Limb (tissue), 2 donors: ENCODE results near the gene SWI5.
"Not testable (repeated sequence)": the region's sequence is repeated elsewhere in the genome, so short reads cannot be mapped to it uniquely, and the experiment has no call there.

ENCODE experiments used
- DNase-seq, 2 donors: peaks; one replicate each; pipeline ENCODE4 v3.0.0-alpha.2; 2016; ENCODE audit errors: extremely low spot score in 2 of 2

Gene SWI5

DNA sequence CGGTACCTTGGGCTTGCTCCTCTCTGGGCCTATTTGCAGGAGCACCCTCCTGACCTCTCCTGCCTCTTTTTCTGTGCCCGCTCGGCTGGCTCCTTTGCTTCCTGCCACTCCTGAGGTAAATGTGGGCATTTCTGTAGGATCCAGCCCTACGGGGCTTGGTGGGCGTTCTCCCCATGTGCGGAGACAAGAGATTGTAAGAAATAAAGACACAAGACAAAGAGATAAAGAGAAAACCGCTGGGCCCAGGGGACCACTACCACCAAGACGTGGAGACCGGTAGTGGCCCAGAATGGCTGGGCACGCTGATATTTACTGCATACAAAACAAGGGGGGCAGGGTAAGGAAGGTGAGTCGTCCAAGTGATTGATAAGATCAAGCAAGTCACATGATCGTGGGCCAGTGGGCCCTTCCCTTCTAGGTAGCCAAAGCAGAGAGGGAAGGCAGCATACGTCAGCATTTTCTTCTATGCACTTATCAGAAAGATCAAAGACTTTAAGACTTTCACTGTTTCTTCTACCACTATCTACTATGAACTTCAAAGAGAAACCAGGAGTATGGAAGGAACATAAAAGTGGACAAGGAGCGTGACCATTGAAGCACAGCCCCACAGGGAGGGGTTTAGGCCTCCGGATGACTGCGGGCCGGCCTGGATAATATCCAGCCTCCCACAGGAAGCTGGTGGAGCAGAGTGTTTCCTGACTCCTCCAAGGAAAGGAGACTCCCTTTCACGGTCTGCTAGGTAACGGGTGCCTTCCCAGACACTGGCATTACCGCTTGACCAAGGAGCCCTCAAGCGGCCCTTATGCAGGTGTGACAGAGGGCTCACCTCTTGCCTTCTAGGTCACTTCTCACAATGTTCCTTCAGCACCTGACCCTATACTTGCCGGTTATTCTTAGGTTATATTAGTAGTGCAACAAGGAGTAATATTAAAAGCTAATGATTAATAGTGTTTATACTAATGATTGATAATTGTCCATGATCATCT lies 3.3 kb downstream of the SWI5 start:
- not testable (repeated sequence) for DNase-seq

DNA sequence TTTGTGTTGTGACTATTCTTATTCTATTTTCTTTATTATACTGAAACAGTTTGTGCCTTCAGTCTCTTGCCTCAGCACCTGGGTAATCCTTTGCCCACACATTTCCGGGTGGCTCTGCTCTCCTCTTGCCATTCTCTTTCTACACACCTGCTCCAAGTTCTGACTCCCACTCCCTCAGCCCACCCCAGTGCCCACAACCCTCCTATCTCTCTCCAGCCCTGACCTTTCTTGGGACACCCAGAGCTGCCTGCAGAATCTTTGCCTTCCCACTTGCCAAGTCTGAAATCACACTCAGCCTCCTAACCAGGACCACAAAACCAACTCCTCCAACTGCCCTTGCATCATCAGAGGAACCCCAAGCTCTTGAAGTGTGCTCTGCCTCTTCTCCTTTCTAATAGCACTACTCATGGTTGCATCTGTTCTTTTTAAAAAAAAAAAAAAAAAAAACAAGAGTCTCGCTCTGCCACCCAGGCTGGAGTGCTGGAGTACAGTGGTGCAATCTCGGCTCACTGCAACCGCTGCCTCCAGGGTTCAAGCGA lies 4.1 kb downstream of the SWI5 start:
- DNase-seq: no peak

DNA sequence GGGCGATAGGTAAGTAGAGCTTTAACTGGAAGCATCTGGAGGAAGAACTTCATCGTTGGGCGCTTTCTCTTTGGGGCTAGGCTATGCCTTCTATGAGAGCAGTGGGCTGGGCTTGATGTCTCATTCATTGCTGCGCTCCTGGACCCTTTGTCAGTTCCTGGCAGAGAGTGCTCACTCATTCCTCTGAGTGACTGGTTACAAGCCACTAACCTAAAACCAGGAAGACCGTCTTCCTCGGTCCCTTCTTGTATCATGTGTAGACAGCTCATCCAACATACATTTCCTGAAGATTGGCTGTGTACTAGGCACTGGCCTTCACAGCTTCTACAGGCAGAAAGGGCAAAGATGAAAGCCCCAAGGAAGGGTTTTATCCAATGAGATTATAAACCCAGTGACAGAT lies 6.4 kb downstream of the SWI5 start:
- no peak for DNase-seq

DNA sequence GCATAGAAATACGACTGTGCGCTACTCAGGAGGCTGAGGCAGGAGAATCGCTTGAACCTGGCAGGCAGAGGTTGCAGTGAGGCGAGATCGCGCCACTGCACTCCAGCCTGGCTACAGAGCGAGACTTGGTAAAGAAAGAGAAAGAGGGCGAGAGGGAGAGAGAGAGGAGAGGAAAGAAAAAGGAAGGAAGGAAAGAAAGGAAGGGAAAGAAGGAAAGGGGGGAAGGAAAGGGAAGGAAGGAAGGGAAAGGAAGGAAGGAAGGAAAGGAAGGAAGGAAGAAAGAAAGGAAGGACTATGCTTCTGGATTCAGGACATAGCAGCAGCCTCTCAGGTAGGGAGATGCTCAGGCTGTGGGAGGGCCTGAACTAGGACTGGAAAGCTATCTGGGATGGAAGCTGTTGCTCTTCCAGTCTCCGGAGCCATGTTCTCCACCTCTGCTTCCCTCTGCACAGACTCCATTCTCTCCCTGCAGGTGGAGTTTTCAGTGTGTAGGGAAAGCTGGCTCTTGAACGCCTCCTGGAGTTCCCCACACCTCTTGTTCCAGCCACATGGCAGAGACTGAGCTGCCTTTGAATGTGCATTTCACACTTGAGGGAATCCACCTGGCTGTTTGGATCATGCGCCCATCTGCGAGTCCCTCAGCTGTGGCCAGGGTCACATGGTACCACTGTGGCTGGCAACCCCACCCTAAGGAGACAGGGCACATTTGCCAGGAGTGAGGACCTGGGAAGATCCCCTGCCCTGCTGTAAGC lies 9.1 kb downstream of the SWI5 start:
- DNase-seq: no peak

DNA sequence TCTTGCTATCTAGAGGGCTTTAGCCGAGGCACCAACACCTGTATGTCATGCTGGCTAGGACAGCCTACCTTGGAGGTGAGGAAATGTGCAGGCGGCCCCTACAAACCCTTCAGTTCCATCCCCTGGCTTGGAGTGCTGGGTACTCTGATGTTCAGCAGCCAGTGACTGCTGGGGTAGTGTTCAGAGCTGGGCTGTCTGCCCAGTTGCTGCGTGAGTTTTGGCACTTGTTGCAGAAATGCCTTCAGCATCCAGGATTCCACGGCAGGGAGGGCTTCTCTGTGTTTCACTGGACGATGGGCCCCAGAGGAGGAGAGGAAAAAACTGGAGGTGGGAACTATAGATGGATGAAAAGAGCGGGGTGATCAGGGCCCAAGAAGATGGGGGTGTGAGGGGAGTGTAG lies 10.4 kb downstream of the SWI5 start:
- DNase-seq: peak; percentile 67 to 79

DNA sequence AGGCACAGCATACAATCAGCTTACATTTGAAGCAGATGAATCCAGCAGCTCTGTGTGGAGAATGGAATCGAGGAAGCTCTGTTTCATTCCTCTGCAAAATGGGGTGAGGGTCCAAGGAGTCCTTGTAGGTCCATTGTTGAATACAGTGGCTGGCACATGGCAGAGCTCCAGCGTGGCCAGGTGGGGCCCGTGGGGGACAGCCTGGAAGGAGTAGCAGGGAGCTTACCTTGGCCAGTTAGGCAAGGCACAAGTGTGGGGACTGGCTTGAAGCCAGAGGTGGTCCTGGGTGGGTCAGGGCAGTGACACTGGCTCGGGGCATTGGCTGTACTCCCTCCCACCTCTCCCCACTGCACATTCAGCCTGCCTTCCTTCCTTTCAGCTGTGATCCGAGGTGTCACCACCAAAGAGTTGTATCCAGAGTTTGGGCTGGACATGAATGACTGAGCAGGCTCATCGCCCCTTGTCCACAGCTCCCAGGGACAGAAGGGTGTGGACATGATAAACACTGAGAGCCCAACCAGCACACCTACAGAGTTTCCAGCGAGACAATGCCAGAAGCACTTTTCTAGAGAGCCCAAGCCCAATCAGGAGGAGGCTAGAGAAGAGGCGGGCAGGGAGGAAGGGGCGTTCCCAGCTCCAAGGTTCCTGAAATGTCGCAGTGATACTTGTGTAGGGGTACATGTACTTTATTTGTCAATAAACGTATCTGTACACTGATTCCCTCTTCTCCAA lies 12.4 kb downstream of the SWI5 start:
- no peak for DNase-seq

DNA sequence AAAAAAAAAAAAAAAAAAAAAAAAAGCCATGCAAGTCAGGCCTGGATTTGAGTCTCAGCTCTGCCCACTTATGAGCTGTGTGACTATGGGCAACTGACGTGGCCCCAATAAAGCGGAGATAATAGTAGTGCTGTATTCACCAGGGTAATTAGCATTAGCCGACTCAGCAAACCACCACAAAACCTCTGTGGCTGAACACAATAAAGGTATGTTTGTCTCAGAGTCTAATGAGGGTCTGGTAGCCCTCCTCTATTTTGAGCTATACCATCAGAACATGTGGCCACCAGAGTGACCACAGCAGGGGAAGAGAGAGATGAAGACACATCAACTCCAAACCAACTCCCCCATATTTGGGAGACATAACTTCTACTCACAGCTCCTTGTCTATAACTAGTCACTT lies 15.9 kb downstream of the SWI5 start:
- DNase-seq: no peak

DNA sequence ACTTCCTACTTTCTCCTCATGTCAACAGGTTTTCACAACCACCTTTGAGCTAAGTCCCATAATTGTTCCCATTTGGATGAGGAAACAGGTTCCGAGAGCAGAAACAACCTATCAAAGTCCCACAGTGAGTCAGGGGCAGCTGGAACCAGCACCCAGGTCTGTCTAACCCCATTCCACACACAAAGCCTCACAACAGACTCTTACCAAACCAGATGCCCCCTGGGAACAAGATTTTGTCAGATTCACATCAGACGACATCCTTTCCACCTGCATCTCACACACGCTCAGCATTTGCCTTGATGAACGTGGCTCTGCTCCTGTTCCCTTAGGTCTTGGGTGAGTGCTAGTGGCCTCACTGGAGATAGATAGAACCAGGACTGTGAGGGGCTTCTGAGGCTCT lies 17.0 kb downstream of the SWI5 start:
- no peak for DNase-seq

DNA sequence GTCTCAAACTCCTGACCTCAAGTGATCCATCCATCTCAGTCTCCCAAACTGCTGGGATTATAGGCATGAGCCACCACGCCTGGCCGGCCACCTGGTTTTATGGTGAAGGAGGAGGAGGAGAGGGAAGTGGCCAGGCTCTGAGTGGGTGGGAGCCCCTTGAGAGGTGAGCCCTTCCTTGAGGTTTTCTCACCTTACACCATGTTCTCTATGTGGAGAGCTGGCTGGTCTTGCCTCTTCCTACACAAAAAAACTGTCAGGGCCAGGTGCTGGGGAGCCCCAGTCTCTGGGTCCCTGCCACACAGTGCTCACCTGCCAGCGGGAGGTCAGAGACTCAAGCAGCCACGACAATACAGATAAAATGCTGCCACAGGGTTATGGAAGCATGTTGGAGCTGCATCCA lies 18.1 kb downstream of the SWI5 start:
- DNase-seq: no peak

DNA sequence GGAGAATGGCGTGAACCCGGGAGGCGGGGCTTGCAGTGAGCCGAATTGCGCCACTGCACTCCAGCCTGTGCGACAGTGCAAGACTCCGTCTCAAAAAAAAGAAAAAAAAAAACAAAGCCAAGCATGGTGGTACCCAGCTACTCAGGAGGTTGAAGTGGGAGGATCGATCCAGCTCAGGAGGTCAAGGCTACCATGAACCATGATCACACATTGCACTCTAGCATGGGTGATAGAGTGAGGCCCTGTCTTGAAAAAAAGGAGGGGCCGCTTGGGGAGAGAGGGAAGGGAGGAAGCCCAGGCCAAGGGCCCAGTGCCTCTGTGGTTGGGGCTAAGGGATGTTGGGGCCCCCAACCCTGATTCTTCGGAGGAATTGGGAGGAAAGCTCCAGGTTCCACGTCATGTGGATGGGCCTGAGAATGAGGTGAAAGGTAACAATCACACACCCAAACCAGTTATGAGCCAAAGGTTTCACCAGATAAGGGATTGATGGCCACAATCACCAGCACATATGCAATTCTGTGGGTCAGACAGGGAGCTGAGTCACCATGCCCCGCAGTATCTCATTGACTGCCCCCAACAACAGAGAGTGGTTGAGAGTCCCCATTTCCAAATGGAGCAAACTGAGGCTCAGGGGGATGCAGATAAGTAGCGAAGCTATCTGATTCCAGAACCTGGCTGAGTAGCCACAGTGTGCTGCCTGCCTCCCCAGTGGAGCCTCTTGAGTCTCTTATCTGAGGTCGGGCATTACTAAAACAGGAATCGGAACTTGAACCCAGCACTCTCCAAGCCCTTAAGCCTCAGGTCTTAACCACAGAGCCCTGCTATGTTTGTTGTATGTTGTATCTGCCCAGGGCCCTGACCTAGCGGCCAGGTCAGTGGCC lies 20.5 kb downstream of the SWI5 start:
- DNase-seq: no peak

DNA sequence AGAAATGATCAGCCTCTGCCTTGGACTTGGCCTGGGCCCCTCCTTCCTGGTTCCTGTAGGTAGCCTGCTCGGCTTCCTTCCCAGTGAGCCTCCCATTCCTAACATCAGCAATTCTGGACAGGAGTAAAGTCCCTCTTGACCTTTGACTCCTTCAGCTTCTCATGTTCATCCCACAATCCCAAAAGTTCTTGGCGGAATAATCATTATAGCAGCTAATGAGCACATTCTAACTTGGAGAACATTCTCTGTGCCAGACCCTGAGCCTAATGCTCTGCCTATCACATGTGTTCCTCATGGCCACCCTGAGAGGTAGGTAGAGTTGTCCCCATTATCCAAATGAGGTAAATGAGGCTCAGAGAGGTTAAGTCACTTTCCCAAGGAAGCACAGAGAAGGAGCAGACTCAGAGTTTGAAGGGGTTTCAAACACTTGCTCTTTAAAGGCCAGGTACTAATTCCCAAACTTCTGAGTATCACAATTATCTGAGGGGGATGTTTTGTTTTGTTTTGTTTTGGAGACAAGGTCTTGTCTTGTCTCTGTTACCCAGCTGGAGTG lies 21.2 kb downstream of the SWI5 start:
- no peak for DNase-seq

DNA sequence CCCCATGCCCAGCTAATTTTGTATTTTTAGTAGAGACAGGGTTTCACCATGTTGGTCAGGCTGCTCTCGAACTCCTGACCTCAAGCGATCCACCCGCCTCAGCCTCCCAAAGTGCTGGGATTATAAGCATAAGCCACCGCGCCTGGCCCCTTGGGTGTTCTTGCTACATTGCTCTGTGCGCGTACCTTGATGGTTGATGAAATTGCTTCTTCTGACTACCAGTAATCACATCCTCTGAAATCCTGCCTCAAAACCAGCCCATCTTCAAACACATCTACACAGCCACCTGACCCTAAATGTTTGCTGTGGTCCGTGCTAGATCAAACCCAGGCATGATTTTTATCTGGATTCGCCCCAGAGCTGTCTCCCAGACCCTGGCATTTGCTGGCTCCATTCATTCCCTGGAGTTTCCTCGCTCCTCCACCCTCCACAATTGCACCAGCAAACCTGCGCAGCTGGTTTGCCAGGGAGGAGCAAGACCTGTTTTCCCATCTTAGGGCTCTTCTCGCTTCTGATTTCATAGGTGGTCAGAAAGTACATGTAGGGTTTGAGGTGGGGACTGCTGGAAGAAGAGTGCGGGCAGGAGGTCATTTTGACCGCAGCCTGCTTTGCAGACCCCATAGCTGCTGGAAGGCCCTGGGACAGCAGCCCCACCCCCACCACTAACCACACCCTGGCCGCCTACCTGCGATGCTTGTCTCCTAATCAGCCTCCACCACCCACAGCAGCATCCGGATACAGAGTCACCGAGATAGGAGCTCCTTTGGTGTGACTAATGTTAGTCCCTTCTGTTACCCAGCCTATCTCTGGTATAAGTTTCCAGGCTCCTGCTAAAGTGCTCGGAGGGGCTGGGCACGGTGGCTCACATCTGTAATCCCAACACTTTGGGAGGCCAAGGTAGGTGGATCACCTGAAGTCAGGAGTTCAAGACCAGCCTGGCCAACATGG lies 22.7 kb downstream of the SWI5 start:
- DNase-seq: no peak

DNA sequence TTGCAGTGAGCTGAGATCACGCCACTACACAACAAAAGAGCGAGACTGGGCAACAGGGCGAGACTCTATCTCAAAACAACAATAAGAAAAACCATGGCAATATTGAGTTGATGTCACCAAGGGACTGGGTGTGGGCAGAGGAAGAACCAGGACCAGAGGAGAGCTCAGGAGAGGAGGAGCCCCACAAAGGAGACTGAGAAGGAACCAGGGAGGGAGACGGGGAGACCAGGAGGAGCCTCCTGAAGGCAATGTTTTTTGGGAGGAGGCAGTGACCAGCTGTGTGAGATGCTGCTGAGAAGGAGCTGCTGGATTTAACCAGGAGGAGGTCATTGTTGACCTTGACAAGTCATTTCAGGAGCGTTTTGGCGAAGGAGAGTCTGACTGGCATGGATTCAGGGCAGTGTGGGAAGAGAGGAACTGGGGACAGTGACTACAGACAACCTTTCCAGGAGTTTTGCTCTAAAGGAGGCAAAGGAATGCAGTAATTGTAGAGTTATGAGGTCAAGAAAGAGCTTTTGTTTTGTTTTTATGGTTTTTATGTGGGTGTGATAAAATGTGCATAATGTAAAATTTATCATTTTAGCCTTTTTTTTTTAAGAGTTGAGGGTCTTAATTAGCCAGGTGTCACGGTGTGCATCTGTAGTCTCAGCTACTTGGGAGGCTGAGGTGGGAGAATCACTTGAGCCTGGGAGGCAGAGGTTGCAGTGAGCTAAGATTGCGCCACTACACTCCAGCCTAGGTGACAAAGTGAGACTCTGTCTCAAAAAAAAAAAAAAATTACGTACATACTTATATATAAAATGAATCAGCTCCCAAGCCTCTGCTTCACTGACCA lies 28.3 kb downstream of the SWI5 start:
- DNase-seq: no peak

DNA sequence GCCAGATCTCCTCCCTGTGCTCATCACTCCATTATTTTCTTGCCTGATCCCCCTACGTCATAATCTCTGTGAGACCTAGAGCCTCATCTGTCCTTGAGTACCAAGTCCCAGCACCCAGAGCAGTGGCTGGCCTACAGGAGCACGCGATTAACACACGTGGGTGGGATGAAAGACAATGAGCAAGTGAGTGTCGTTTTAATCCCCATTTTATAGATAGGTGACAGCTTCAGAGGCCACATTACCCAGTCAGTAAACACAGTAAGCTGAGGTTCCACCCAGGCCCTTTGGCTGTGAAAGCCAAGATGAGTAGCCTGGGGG lies 28.9 kb downstream of the SWI5 start:
- no peak for DNase-seq

DNA sequence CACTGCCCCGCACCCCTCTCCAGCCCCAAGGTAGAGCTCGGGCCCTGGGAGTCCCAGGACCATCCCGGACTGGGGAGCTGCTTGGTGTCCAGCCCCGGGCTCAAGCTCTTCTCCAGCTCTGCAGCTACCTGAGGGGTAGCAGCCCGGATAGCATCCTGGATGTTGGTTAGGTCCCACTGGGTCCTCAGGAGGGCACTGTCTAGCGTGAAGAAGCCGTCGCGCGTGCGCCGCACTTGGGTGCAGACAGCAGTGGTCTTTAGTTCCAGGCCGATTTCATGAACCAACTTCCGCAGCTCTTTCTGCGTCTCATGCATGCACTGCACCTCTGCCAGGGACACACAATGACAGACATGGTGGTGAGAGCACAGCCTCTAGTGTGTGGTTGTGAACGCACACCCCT lies 33.5 kb downstream of the SWI5 start:
- DNase-seq: no peak

DNA sequence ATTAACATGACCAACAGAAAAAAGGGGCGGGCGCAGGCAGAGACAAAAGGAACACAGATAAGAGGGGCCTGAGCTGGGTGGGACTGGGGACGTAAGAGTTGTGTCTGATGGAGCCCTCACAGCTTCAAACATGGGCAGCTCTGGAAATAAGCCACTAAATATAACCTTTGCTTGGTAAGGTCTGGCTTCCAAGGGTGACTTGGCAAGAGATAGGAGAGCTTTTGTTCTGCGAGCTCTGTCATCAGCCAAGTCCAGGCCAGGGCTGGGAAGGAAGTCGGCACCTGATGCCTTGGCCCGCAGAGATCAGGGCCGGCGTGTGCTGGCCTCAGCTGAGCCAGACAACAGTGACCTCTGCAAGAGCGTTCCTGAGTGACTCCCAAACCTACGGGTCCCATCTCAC lies 34.4 kb downstream of the SWI5 start:
- DNase-seq: no peak

DNA sequence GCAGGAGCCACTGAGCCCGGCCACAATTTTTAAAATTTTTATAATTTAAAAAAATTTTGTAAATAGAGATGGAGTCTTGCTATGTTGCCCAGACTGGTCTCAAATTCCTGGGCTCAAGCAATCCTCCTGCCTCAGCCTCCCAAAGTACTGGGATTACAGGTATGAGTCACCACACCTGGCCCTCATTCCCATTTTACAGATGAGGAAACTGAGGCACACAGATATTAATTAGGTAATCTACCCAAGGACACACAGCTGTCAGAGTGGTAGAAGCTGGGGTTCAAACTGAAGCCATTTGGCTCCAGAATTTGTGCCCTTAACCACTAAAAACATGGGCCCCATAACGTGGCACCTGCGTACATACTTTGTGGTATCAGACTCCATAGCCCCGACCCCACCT lies 38.6 kb downstream of the SWI5 start:
- no peak for DNase-seq

DNA sequence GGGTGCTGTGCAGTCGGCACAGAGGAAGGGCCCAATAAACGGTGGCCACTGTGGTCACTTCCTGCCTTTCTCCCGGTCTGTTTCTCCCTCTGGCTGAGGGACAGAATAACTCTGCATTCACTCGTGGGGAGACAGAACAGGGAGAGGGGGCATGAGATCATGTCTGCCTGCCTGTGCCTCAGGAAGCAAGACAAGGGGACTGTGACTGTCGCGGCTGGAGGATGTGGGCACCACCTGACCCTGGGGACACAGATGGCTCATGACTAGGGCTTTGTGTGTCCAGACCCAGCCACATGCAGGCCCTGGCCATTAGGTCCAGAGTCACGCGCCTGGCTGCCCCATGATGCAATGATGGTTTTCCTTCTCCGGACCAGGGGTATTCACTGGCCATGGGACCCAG lies 40.3 kb downstream of the SWI5 start:
- no peak for DNase-seq

DNA sequence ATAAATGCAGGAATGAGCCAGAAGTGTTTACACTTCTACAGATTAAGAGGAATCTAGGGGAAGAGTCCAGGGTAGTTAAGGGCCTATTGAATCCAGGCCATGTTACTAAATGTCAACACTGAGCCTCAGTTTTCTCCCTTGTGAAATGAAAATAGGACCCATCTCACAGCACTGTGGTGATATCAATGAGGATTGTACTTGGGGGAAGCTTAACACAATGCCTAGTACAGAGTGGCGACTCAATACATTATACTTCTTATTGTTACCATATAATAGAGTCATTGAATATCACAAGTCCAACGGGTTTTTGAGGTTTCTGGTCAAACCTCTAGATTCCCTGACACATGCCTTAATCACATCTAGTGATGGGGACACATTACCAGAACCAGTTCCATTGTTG lies 41.6 kb downstream of the SWI5 start:
- no peak for DNase-seq
